Urinary bladder (tissue), 4 donors: Measurements from ENCODE around the gene CATSPER3. TPM values are rescaled to one million over a fixed set of nuclear protein-coding genes. Genes with fewer than 3 reads are reported as not detected.

Experiments used
- DNase-seq: peaks from one replicate; pipeline ENCODE4 v3.0.0-alpha.2; 2015; ENCODE audit errors: extremely low spot score
- H3K27ac ChIP-seq: one replicate; pipeline ENCODE4 v1.5.1; 2013; ENCODE audit warnings: low read depth, mild to moderate bottlenecking, moderate library complexity
- H3K36me3 ChIP-seq: one replicate; pipeline ENCODE4 v1.6.1; 2013; ENCODE audit warnings: mild to moderate bottlenecking, moderate library complexity; ENCODE audit not compliant: insufficient read depth
- H3K4me1 ChIP-seq: one replicate; pipeline ENCODE4 v1.6.1; 2013; ENCODE audit warnings: mild to moderate bottlenecking, moderate library complexity; ENCODE audit not compliant: insufficient read depth
- H3K4me3 ChIP-seq: one replicate; pipeline ENCODE4 v1.5.1; 2013; ENCODE audit warnings: low read depth, low read length
- WGBS: extraction: QIAGEN DNeasy Blood & Tissue Kit; methylation state at CpG from one replicate; pipeline ENCODE4 v1.1.7; 2013; 5-methylcytosine and 5-hydroxymethylcytosine counted together
- polyA plus RNA-seq: library from polyadenylated mRNA; stranded (reverse); fragments of 200-250 nt; gene quantifications from one replicate; pipeline ENCODE4 v1.2.3, GENCODE V29; 2013
- total RNA-seq: library from RNA; depleted of rRNA; stranded (reverse); fragments of >200 nt; gene quantifications from one replicate; pipeline ENCODE4 v1.2.3, GENCODE V29; 2014
- donor health status: healthy with polysubstance abuse.
- donor health status: healthy.

CATSPER3 gene
- total and polyA plus RNA-seq, 2 donors, result 0.72 TPM; not detected in 1

DNA sequence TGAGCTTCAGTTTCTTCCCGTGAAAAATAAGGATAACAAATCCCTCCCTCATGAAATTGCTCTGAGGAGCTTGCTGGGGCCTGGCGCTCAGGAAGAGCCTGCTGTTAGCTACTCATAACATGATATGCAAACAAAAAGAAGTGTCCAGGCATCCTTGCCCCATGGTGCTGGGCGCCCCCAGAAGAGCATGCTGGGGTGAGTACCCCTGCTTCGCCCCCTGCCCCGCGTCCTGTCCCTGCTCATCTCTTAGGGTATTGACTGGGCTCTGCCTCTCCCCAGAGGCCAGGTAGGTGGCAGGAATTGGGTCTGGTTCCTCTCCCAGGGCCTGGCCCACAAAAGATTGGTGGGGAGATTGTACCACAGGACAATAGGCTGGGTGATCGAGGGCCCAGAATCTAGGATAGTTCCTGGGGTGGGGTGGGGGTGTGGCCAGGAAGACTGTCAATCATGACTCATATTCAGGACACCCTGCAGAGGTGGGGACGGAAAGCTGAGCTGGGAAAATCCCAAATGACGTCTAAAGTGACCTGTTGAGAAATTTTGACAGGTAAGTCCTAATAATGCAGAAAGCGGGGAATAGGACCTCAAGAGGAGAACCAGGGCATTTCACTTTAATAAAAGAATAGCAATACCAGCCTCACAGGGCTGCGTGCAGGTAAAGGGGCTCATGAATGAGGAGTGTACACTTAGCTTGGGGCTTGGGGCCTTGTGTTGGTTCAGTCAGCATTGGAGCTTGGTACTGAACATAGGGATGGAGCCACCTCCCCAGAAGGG is 57.4 kb downstream of the CATSPER3 start:
- H3K27ac ChIP-seq, result no peak overlapping the region
- no peaks in the 10 kb centered on the region for H3K4me1 ChIP-seq
- DNase-seq, result no peak
- no peaks in the 10 kb centered on the region for H3K36me3 ChIP-seq
- no peak overlapping the region for H3K4me3 ChIP-seq
- WGBS, result 72% methylated on average over 11 of the region's 11 CpGs

DNA sequence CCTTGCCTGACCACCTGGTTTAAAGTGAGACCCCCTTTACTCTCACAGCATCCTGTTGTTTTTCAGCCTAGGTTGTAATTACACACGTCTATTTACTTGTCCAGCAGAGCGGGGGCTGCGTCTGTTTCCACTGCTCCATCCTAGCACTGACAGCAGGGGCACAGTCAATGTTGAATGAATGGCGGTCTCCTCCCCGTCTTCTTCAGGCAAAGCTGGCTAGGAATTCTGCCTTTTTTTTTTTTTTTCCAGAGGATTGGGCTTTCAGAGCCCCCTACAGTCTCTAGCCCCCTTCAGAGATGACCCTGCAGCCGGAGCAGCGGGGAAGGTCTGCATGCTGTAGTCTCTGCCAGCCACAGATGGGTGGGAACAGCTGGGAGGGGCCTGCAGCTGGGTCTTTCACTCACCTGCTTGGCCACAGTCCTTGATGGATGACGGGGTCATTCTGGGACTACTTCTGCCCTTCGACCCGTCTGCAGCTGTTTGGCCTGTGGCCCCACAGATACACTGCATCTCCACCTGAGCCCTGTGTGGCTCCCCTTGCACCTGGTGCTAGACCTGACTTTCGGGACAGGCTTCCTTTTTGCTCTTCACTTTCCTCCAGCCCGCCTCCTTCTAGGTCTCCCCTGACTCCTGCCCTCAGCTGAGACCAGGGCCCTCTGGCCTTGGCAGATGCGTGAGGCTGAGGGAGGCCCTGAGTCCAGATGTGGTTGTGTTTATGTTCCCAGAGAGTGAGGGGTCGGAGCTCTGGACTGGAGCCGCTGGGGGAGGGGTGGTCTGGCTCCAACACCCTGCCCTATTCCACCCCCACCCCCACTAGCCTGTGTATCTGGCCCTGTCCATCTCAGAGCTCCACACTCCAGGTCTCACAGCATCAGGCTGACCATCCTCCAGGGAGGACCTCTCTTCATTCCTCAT is 58.3 kb downstream of the CATSPER3 start:
- peak overlapping the region; percentile 54 for H3K27ac ChIP-seq
- H3K36me3 ChIP-seq, result no peaks in the 10 kb centered on the region
- DNase-seq, result no peak
- no peak overlapping the region for H3K4me3 ChIP-seq
- no peaks in the 10 kb centered on the region for H3K4me1 ChIP-seq
- WGBS, result 61% methylated on average over 15 of the region's 15 CpGs

DNA sequence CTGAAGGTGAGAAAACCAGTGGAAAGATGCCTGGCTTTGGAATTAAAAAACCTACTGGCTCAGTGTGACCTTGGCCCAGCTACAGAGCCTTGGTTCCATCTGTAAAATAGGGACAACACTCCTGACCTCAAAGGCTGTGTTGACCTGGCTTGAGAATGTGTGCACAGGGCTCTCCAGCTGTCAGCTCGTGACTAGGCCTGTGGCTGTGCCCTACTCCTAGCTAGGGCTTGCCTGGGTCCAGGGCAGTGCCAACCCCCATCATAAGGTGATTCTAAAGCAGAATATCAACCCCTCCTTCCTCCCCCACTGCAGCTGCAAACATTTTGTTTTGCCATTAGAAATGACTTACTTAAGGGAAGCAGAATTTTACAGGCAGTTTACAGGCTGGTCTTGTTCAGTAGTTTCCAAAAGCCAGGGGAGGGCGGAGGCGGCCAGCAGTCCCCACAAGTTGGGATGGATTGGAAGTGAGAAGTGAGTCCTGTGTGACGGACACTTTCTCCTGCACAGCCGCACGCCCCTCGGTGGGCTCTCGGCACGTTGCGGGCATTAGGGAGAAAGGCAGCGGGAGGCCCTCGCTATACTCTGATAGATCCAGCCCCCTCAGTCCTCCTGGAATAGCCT is 59.0 kb downstream of the CATSPER3 start:
- 24% methylated on average over 12 of the region's 12 CpGs for WGBS
- no peaks in the 10 kb centered on the region for H3K36me3 ChIP-seq
- no peaks in the 10 kb centered on the region for H3K4me1 ChIP-seq
- H3K27ac ChIP-seq, result peak overlapping the region; percentile 88
- no peak for DNase-seq
- H3K4me3 ChIP-seq, result peak overlapping the region; percentile 42

DNA sequence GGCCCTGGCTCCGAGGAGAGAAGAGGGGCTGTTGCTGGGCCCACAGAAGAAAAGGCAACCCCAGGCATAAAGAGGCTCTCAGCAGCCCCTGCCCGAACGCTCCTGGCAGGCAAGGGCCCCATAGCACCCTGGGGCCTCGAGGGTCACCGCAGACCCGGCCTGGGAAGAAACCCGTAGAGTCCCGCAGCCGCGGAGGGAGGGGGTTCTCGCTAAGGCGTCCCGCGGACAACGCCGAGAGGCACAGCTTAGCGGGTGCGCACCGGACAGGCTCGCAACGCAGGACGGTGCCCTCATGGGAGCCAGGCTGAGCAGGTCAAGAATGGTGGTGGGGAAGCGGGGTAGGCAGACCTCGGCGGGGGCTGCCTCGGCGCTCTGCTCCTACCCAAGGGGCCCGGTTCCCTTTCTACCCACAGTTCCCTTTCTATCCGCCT is 59.6 kb downstream of the CATSPER3 start:
- DNase-seq, result no peak
- Histone ChIP-seq H3K36me3 (no peaks in the 10 kb centered on the region), H3K4me3 (peak overlapping the region; percentile 42), H3K27ac (peak overlapping the region; percentile 88), H3K4me1 (no peaks in the 10 kb centered on the region)
- 8% methylated on average over 29 of the region's 29 CpGs for WGBS

DNA sequence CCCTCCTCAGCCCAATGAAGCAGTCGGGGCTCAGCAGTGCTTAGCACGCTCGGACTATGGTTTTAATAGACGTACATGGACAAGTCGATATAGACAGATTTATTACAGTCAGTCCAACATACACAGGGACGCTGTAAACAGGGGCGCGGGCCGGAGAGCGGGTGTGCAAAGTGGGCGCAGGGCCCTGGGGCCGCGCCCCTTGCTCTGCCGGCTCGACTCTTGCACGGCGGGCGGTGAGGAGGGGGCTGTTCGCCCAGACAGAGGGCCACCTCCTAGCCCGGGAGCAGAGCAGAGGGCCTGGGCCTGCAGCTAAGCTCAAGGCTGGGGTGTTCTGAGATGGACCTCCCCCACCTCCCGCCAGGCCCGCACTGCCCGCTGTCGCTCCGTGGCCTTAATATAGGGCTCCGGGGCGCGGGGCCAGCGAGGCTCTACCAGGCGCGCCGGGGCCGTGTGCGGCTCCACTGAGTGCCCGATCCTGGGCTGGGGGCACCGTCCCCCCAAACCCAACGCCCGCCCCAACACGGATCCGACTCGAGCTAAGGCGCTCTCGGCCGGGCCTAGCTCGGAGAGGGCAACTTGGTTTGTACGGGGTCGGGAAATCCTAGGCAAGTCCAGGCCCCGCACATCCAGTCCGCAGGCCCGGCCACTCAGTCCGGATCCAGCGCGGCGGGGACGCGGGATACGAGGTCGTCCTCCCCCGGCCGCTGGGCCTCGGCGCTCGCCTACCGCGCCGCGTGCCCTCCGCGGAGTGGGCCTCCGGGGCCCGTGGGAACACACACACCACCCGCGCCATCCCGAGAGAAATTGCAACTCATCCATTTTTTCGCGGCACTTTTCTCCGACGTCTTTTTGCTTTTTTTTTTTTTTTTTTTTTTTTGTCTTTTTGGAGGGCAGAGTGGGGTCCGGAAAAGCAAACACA is 60.2 kb downstream of the CATSPER3 start:
- Histone ChIP-seq H3K4me3 (peak overlapping the region; percentile 42), H3K4me1 (no peaks in the 10 kb centered on the region), H3K27ac (peak overlapping the region; percentile 88), H3K36me3 (no peaks in the 10 kb centered on the region)
- DNase-seq, result no peak
- WGBS, result 11% methylated on average over 79 of the region's 79 CpGs

DNA sequence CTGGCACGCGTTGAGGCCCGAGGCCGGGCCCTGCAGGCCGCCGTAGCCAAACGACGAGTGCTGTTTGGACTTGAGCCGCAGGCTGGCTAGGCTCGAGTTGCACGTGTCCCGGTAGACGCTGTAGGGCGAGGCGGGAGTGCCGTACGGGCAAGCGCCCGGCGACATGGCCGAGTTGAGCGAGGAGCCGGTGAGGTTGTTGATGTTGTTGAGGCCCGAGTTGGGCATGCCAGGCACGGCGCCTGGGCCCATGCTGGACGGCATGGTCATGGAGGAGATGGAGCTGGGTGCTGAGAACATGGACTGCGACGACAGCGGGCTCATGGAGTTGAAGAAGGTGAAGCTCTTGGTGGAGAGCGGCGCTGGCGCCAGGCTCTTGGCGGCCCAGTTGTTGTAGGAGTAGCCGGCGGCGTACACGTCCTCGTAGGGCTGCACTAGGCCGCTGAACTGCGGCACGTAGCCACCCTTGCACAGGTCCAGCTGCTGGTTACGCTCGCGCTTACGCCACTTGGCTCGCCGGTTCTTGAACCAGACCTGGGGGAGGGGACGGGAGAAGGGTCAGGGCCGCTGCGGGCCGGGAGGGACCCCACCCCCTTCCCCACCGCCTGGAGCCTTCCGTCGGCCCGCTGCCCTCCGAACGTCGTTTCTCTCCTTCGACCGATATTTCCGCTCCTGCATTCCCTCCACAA is 61.2 kb downstream of the CATSPER3 start:
- DNase-seq, result no peak
- no peaks in the 10 kb centered on the region for H3K4me1 ChIP-seq
- H3K27ac ChIP-seq, result peak overlapping the region; percentile 88

DNA sequence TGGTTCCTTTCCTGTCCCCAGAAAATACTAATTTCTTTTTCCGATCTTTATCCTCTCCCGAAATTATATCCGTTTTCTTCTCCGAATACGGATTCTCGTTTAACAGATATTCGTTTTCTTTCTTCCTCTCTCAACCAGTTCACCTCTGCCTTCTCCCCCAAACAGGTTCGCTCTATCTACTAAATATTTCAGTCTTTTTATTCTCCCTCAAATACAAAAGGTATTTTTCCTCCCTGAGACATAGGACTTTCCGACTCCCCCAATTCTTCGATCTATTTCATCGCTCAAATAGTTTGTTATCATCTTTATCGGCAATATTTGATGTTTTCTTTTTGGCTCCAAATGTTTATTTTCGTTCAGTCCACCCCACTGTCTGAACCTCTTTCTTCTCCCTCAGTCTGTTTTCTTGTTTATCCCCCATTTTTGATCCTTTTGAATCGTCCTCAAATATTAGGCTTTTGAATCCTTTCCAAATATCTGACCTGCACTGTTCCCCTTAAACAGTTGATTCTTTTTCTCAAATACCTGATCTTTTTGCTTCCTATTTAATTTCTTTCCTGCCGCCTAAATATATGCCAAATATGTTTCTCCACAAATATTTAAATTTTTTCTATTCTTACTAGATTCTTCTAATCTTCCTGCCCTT is 61.9 kb downstream of the CATSPER3 start:
- H3K4me1 ChIP-seq, result no peaks in the 10 kb centered on the region
- 12% methylated on average over 15 of the region's 15 CpGs for WGBS

More for the DNA sequence above, 61.2 kb downstream of the CATSPER3 start:
- H3K4me3 ChIP-seq, result peak overlapping the region; percentile 42
- 11% methylated on average over 62 of the region's 62 CpGs for WGBS
- H3K36me3 ChIP-seq, result no peaks in the 10 kb centered on the region

DNA sequence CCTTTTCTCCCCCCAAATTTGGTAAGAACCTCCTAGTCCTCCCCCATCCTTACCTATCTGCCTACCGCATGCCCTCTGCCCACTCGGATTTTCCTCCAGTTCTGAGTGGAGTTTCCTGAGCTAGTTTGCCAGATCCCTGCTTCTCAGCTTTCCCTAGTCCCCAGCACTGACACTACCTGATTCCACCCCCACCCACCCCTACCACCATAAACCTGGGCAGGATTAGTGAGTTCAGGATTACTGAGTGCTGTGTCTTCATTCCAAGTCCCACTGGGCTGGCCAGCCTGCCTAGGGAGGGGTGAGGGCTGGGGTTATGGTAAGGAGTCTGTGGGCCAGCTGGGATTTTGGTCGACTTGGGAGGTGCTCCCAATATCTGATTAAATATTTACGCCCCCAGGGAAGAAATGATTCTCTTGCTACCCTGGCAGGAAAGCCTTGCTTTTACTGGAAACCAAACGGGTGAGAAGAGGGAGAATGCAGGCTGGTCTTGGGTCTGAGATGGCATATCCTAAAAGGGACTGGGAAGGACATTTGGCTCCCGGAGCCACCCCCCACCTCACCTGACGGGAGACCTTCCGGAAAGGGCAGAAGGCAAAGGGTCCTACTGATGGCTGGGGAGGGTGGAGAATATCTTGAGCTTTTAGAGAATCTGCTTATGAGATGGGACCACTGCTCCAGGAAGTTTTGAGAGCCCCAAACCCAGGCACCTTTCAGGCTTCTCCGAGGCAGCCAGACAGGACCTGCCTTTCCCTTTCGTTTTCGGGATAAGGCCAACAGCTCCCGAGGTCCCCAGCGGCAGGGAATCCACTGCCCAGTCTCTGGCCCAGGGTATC is 62.6 kb downstream of the CATSPER3 start:
- no peaks in the 10 kb centered on the region for H3K4me1 ChIP-seq
- 10% methylated on average over 13 of the region's 13 CpGs for WGBS
- no peaks in the 10 kb centered on the region for H3K36me3 ChIP-seq
- H3K27ac ChIP-seq, result peak overlapping the region; percentile 94
- H3K4me3 ChIP-seq, result peak overlapping the region; percentile 67
- no peak for DNase-seq

More for the DNA sequence above, 61.9 kb downstream of the CATSPER3 start:
- H3K36me3 ChIP-seq, result no peaks in the 10 kb centered on the region
- peak overlapping the region; percentile 67 for H3K4me3 ChIP-seq
- no peak for DNase-seq
- no peak overlapping the region for H3K27ac ChIP-seq

DNA sequence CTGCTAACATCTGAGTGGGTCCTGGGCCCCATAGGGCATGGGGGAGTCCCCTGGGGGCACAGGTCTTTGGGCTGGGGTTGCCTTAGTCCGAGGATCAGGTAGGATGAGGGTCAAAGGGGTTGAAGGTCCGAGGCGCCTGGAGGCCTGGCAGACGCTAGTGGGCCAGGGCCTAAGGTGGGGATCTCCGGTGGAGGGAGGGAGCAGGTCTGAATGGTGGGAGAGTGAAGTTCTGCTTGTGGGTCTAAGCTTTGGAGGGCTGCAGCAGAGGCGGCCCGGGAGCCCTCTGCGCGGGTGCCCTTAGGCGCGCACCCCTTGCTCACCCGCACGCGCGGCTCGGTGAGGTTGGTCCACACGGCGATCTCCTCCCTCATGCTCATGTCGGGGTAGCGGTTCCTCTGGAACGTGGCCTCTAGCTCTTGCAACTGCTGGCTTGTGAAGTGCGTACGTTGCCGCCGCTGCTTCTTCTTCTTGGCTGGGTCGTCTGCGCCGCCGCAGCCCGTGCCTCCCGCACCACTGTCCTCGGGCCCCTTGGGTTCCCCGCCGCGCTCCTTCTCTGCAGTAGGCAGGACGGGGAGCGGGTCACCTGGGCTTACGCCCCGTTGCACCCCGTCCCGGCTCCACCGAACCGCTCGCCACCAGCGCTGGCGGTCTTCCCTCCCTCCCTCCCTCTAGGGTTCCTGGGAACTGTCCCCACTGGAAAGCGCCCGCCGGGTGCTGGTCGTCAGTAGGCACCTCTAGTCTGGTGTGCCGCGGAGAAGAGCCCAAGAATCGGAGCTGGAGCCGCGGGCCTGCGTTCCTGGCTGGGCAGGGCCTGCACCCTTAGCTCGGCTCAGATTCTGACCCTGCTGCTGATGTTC is 63.5 kb downstream of the CATSPER3 start:
- Histone ChIP-seq H3K4me3 (peak overlapping the region; percentile 67), H3K27ac (peak overlapping the region; percentile 94), H3K36me3 (no peaks in the 10 kb centered on the region), H3K4me1 (no peaks in the 10 kb centered on the region)
- DNase-seq, result no peak
- 6% methylated on average over 57 of the region's 57 CpGs for WGBS

DNA sequence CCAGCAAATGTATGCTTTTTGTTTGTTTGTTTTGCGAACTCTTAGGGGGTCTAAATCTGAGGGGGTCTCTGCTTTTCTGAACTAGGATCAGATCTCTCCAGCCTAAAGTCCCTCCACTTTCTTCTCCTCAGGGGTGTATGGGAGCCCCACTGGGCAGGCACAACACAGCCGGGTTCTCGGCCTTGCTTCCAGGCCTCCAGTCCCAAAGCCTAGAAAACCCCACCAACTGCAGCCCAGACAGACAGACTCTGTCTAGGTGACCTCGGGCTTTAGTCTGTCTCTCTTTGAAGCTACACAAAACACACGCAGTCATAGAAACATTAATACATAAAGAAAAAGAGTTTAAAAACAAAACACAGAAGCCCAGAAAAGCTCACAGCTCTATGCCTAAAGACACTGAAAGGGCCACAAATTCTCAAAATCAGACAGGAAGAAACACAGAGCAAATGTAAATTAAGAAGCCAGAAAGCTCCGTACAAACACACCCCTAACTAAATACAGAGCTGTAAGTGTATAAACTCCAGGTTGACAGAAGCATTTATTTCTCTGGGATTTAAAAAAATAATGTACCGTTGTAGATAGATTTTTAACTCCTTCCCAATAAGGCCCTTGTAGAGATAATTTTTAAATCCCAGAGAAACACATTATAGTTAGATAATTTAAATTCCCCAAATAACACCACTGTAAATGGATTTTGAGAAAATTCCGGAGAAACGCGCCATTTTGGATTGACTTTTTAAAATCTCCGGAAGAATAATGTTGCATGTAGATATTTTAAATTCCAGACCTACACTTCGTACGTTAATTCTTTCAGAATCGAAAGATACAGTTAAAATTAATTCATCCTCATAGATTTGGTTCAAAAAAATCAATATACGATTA is 64.3 kb downstream of the CATSPER3 start:
- H3K27ac ChIP-seq, result peak overlapping the region; percentile 94
- peak overlapping the region; percentile 87 for H3K4me3 ChIP-seq
- 12% methylated on average over 15 of the region's 15 CpGs for WGBS
- DNase-seq, result no peak
- H3K36me3 ChIP-seq, result no peaks in the 10 kb centered on the region
- H3K4me1 ChIP-seq, result no peaks in the 10 kb centered on the region
